BJ (cell line): ENCODE results near the gene NEK9. TPM values are rescaled to one million over a fixed set of nuclear protein-coding genes. Genes with fewer than 3 reads are reported as not detected.

Experiments used
- CTCF ChIA-PET: fragments of 350-600 bp; formaldehyde crosslinking; extraction: SDS; loops from one replicate; lab custom pipeline; 2021; ENCODE audit warnings: antibody characterized with exemption, inconsistent platforms; lab: Yijun Ruan, JAX
- POLR2A ChIA-PET: fragments of 300-600 bp; sonication (Branson Sonifier 250); formaldehyde crosslinking; extraction: SDS; loops from one replicate; lab custom pipeline; 2021; ENCODE audit warnings: antibody characterized with exemption; lab: Charles Lee
- DNase-seq: peaks from one replicate; pipeline ENCODE4 v3.0.0-alpha.2; 2011; ENCODE audit warnings: low read depth
- H3K27me3 ChIP-seq: 2 replicates; pipeline ENCODE4 v1.6.0; 2011; ENCODE audit warnings: low read length; ENCODE audit not compliant: control insufficient read depth, insufficient read depth
- H3K36me3 ChIP-seq: 2 replicates; pipeline ENCODE4 v1.5.1; 2011; ENCODE audit warnings: low read length; ENCODE audit not compliant: control insufficient read depth, insufficient read depth
- H3K4me3 ChIP-seq: 2 replicates; pipeline ENCODE4 v1.5.1; 2011; ENCODE audit warnings: low read depth, mild to moderate bottlenecking, control low read depth, low read length
- CTCF ChIP-seq: IDR thresholded peaks from 2 replicates; pipeline ENCODE4 v1.5.1; 2011; ENCODE audit warnings: low read depth, mild to moderate bottlenecking, control low read depth, inconsistent platforms, low read length, moderate library complexity; ENCODE audit not compliant: insufficient read depth
- polyA plus RNA-seq: library from polyadenylated mRNA; depleted of rRNA; stranded (reverse); fragments of >200 nt; gene quantifications from 2 replicates; pipeline ENCODE4 v1.2.3, GENCODE V29; 2011; rRNA removed
- small RNA-seq: library from RNA; depleted of rRNA; stranded (forward); fragments of <200 nt; gene quantifications from one replicate; pipeline ENCODE3, GENCODE V24; 2012; ENCODE audit warnings: low replicate concordance, low read depth; ENCODE audit not compliant: insufficient read length

NEK9 gene
- polyA plus RNA-seq, 1 experiment: 38.1 TPM

DNA sequence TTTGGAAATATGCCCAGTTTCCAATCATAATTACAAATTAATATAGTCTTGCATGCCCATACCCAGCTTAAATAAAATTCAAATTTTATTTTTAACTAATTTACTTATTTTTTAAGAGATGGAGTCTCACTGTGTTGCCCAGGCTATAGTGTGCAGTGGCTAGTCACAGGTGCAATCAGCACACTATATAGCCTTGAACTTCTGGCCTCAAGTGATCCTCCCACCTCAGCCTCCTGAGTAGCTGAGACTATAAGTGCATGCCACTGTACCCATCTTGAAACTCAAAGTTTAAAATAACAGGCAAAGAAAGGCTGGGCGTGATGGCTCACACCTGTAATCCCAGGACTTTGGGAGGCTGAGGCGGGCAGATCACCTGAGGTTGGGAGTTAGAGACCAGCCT lies 85.9 kb downstream of the NEK9 start:
- ChIA-PET CTCF (no interaction called here), POLR2A (no interaction called here)
- TF ChIP-seq CTCF: no peak
- DNase-seq: no peak
- H3K27me3 ChIP-seq: no peaks in the 10 kb centered on the region
- H3K4me3 ChIP-seq: no peak overlapping the region
- H3K36me3 ChIP-seq: peaks cover 1% of the 10 kb centered on the region; the same call in 1 of the 2 replicates

DNA sequence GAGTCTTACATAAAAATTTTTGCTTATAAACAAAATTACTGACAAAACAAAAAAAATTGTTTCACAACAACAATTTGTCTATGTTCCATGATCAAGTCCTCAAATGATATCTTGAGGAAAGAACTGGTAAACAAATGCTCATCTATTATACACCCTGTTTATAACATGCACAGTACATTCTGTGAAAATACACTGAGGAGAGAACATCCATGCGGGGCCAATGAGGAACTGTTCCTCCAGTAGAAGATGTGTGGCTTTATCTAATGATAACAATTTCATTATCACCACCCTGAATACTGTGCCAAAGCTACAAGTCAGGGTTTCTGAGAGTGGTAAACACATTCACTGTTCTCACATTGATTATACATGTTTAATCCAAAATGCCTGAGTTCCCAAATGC lies 86.3 kb downstream of the NEK9 start:
- Histone ChIP-seq H3K4me3 (no peak overlapping the region), H3K36me3 (peaks cover 1% of the 10 kb centered on the region; the same call in 1 of the 2 replicates), H3K27me3 (no peaks in the 10 kb centered on the region)
- no peak for DNase-seq
- ChIA-PET CTCF (no interaction called here), POLR2A (no interaction called here)
- TF ChIP-seq CTCF: no peak

DNA sequence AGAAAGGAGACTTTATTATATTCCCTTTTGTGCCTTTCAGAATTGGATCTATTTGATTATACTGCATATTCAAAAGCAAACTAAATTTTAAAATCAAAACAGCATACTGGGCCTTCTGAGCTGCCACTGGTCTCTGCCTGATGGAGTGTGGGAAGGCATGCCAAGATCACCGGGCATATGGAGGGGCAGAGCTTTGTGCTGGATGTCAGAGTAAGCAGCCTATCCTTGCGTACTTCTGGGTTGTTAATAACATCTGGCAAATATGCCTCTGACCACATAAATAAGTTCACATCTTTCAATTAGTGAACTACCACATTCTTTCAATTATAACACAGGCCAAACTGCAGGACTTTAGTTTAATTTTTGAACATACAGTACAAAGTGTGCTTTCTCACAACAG lies 93.9 kb downstream of the NEK9 start:
- ChIA-PET CTCF (interaction anchor here (0.6 to 1.2 kb wide), 2 partner anchors 9 to 30 kb away, joined by 3 to 4 read pairs; no protein-coding TSS in a partner anchor), POLR2A (no interaction called here)
- DNase-seq: no peak
- Histone ChIP-seq H3K4me3 (no peak overlapping the region), H3K36me3 (peaks cover 1% of the 10 kb centered on the region; the same call in 1 of the 2 replicates), H3K27me3 (no peaks in the 10 kb centered on the region)
- no peak for TF ChIP-seq CTCF

GRCh38 chr14:75030147-75030546 lies 96.7 kb downstream of the NEK9 start:
- TF ChIP-seq CTCF: no peak
- peaks cover 1% of the 10 kb centered on the region for H3K36me3 ChIP-seq
- POLR2A ChIA-PET: no interaction called here
- CTCF ChIA-PET: interaction anchor here (1.4 kb wide), 1 partner anchor 9 kb away, joined by 4 read pairs; no protein-coding TSS in a partner anchor
- H3K4me3 ChIP-seq: no peak overlapping the region
- no peaks in the 10 kb centered on the region for H3K27me3 ChIP-seq
- DNase-seq: no peak

Small RNA genes within 50 kb of the gene (small RNA-seq; reads per million reads assigned to genes)
- gene HIF1AP1: not detected

Other genes with a start within 250 kb of the NEK9 start
- gene DLST, start 245.1 kb downstream of the NEK9 start, polyA plus RNA-seq: 125 and 150 TPM in 2 replicates
- gene RPS6KL1, start 203.8 kb downstream of the NEK9 start, polyA plus RNA-seq: 1.4 and 2.8 TPM in 2 replicates
- 3.3 and 4.1 TPM in 2 replicates for gene PGF, start 171.5 kb downstream of the NEK9 start, polyA plus RNA-seq
- gene EIF2B2, start 124.1 kb downstream of the NEK9 start, polyA plus RNA-seq: 78.0 and 79.8 TPM in 2 replicates
- gene MLH3, start 75.6 kb downstream of the NEK9 start, polyA plus RNA-seq: 5.7 and 6.9 TPM in 2 replicates
- gene ACYP1, start 63.0 kb downstream of the NEK9 start, polyA plus RNA-seq: 9.0 and 17.7 TPM in 2 replicates
- 0.85 and 1.2 TPM in 2 replicates for gene ZC2HC1C, start 57.4 kb downstream of the NEK9 start, polyA plus RNA-seq
- gene TMED10, start 49.6 kb upstream of the NEK9 start, polyA plus RNA-seq: 466 and 505 TPM in 2 replicates
- 57.8 and 84.1 TPM in 2 replicates for gene FOS, start 151.8 kb upstream of the NEK9 start, polyA plus RNA-seq